Activated naive CD4-positive, alpha-beta T cell (primary cell): ENCODE results near the gene MAP3K14.

ENCODE experiments used
- DNase-seq, 4 experiments: peaks; one replicate each; lab custom pipeline; 2025; lab: John Stamatoyannopoulos, UW

The MAP3K14 gene

DNA sequence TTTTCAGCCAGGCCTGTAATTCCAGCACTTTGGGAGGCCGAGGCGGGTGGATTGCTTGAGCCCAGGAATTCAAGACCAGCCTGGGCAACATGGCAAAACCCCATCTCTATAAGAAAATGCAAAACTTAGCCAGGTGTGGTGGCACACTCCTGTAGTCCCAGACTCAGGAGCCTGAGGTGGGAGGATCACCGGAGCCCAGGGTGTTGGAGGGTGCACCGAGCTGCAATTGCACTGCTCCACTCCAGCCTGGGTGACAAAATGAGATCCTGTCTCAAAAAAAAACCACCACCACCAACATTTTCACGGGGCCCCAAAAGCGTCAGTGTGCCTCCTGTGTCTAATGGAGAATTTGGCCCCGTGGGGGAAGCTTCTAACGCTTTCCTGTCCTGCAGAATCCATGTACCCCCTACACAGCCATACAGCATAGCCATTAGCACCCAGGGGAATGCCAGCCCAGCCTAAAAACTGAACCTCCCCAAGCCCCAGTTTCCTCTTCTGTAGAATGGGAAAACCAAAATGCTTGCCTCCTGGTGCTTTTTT is 22.2 kb upstream of the MAP3K14 start:
- no peak for DNase-seq

DNA sequence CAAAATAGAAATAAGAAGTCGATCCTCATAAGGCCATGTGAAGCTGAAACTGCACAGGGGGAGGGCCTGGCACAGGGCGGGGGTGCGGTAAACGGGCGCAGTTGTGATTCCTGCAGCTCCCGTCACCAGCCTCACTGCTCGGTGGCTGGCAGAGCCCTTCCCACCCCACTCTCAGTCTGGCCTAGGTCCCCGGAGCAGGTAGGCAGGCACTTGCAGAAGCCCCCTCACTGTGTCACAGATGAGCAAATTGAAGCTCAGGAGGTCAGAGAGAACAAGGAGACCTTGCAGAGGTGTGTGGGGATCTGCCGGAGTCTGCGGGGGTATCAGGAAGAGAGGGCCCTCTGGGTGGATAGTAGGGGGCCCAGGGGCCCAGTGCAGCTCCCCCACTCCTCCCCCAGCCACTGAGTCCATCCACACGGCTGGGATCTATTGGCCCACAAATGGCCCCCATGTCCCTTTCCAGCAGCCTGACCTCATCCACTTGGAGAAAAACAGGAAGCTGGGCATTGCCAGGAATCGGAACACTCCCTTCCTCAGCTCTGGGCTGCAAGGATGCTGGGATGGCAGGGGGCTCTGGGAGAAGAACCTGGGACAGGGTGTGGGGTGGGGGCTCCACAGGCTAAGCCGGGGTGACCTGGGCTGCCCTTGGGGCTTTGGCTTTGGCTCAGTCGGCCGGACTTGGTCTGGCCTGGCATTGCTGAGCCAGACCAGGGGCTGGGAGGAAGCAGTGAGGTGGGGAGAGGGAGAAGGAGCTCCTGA is 21.4 kb upstream of the MAP3K14 start:
- no peak for DNase-seq

DNA sequence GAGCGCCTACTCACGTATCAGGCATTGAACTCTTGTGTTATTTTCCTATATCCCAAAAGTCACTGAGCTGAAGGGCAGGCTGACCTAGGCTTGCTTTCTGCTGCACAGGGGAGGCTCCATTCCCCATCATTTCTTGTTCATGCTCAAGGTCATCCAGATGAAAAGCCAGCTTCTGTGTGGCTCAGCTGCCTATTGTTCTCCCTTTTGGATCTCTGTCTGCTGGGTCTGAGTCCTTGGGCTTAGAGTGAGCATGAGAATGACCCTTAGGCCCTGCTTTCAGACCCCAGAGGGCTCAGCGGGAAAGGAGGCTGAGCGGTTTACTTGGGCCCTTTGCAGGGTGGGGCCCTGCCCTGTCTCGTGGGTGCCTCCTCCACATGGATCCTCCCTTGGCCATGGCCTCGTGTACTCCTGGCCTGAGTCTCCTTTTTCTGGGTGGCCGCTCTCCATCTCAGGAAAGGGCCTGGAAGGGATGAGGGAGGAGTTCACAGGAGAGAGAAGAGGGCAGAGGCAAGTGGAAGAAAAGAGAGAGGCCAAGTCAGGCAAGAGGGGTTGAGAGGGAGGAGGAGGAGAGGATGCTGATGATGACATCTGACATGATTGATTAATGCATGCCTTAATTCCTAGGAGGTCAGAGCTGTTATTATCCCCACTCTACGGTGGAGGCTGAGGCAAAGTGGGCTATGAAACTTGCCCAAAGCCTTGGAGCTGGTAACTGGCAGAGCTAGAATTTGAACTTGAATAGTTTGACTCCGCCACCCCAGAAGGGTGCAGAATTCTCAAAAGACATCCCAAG is 19.8 kb upstream of the MAP3K14 start:
- no peak for DNase-seq

DNA sequence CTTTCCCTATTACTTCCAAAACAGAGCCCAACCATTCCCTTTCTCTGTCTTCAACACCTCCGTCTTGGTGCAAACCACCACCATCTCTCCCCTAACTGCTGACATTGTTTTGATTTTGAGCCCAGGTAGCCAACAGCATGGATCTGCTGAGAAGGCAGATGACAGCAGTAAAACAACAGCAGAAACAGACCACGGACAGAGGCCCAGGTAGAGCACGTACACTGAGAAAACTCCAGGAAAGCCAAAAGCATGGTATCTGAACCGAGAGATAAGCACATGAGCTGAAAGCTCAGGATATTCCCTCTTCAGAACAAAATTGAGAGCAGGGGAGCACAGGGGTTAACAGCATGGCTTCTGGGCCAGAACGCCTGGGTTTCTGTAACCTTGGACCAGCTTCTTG is 18.9 kb upstream of the MAP3K14 start:
- DNase-seq, result no peak

DNA sequence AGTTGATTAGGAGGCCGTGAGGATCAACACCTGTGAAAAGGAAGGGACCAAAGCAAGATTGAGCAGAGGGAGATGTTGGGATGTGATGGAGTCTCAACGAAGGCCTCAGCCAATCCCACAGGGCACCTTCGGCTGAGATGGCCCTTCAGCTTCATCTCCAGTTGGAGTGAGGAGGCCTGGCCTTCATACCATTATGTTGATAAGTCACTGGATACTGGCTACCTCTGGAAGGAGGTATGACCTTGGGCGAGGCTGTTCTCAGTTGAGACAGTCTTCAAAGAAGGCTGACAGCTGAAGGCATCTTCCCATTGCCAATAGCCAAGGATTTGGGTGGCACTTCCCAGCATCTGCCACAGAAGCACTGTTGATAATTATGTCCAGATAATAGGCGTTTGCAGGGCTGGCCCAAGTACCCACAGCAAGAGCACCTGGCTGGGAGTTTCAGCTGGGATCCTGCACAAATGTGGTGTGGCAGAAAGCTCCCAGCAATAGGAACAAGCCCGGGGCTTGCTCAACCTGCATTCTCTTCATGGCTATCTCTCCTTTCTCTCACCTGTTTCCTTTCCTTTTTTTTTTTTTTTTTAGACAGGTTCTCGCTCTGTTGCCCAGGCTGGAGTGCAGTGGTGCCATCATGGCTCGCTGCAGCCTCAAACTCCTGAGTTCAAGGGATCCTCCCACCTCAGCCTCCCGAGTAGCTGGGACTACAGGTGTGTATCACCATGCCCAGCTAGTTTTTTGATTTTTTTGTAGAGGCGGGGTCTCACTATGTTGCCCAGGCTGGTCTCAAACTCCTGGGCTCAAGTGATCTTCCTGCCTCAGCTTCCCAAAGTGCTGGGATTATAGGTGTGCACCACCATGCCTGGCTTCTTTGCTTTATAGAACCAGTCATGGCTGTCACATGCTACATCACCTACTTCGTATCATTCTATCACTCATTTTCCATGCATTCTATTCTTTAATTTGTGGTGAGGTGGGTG is 18.2 kb upstream of the MAP3K14 start:
- no peak for DNase-seq

DNA sequence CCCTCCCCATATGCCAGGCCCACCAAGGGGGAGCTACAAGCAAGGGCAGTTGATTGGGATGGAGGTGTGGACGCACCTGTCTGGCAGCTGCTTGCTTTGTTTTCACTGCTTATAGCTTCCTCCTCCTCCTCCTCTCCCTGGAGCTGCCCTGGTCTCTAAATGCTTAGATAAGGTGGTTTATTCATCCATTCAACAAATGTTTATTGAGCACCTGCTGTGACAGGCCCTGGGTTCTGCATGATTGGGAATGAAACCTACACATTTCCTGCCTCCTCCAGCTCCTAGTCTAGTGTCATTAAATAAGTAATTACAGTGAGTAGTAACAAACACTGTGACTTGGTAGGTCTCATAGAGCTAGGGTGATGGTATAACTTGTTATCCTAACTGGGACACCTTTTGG is 17.4 kb upstream of the MAP3K14 start:
- no peak for DNase-seq

DNA sequence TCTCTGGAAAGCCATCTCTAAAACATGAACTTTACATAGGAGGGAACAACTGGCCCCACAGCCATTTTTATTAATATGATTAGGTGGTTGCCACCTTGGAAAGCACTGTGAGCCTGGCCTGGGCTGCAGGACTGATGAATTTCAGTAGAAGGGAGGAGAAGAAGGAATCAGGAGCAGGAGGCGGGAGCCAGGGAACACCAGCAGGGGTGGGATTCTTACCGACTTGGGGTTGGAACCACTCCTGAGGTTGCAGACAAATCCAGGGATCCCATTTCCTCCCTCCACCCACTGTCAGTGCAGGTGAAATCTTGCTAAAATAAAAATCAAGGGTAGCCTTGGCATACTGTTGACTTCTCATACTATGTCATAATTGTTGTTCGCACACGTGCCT is 16.9 kb upstream of the MAP3K14 start:
- no peak for DNase-seq

DNA sequence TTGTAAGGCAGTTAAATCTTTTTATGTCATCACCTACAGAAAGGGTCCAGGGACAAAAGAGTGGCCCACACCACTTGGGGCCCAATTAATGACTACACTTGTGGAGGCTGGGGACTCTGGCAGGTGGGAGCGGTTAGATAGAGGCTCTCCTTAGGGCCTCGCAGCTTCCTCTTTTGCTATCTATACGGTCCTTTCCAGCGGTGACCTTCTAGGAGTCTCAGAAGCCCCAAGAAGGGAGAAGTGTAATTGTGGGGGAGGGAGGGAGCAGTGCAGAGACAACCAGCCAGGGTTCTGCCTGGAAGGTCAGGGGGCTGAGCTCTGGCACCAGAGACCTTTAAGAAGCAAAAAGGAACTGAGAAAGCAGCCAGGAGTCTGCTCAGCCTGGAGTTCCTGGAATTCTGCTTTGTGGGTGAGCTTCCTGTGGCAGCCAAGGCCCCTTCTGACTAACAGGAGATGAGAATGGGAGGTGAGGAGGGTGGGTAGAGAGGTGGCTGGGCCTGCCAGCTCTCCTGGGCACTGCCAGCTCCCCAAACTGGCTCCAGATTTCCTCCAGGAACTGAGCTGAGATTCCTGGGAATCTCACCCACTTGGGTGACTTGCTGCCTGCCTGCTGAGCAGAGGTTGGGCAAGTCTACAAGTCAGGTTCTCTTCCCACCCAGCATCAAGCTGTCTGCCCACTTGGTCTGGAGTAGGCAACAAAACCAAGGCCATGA is 16.3 kb upstream of the MAP3K14 start:
- no peak for DNase-seq

DNA sequence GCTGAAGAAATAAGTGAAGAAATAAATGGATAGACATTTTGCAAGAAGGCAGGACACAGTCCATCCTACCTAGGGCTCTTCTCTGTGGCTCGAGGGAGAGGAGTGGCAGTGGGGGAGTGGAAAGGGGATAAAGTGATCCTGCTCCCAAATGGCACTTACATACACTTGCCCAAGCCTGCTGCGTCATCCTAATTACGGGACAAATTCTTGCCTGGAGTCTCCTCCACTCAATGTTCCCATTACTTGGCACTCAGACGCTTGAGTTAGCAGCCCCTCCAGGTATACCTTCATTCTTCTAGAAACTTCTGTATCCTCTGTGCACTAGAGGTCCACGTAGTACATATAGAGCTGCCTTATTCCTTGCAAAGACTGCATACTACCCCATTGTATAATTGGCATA is 15.7 kb upstream of the MAP3K14 start:
- DNase-seq, result no peak

DNA sequence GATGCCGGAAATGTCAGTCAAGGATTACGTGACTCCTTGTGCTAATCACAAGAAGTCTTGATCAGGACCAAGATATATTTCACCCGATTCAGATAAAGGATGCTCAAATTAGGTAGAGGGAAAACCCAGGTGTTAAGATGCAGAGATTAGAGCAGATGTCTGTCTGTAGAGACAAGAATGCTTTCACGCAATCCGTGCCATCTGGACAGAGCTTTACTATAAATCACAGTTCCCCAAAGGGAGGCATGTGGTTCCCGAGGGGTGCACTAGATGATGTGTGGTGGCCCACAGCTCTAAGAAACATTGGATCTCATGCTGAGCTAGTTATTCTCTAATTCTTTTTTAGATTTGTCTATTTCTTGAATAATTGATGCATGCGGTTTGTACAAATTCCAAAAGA is 9.8 kb upstream of the MAP3K14 start:
- DNase-seq, result no peak

DNA sequence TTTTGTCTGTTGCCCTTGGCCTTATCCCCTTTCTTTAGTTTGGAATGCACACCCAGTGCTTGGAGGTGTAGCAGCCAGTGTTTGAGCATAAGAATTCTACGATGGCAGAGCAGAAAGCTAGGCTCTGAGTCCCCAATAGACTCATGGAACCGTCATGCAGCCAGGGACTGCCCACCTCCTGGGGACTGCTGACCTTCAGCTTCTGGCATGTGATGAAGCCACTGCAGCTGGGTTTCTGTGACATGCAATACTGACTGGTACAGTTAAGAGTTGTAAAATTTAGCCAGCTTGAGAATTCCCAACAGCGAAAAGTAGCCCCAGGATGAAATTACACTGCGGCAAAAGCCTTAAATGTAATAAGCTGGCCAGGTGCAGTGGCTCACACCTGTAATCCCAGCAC is 9.0 kb upstream of the MAP3K14 start:
- no peak for DNase-seq

DNA sequence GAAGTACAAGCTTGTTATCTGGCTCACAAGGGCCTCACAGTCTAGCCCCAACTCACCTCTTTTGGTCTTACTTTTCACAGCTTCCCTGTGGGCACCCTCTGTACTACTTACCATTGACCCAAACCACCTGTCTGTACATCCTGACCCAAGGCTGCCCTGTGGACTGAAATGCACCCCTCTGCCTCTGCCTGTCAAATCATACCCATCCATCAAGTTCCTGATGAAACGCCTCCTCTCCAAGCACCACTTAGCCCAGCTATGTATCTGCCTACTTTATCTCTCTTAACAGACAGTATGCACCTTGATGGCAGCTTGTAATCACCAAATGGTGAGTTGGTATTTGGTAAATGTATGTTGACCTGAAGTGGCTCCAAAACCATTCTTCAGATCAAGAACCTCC is 7.5 kb upstream of the MAP3K14 start:
- DNase-seq, result no peak

DNA sequence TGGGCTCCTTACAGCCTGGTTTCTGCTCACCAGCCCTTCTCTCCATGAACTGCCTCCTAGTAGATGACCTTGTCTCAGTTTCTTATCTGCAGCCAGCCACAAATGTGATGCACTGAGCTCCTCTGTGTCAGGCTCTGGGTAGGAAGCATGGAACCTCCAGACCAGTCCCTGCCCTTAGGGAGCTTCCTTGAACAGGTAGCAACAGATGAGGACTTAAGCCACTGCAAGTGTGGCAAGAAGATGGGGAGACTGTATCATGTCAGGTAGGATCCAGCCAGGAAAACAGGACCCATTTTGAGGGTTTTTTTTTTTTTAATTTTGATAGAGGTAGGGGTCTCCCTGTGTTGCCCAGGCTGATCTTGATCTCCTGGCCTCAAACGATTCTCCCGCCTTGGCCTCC is 5.3 kb upstream of the MAP3K14 start:
- DNase-seq, result no peak

DNA sequence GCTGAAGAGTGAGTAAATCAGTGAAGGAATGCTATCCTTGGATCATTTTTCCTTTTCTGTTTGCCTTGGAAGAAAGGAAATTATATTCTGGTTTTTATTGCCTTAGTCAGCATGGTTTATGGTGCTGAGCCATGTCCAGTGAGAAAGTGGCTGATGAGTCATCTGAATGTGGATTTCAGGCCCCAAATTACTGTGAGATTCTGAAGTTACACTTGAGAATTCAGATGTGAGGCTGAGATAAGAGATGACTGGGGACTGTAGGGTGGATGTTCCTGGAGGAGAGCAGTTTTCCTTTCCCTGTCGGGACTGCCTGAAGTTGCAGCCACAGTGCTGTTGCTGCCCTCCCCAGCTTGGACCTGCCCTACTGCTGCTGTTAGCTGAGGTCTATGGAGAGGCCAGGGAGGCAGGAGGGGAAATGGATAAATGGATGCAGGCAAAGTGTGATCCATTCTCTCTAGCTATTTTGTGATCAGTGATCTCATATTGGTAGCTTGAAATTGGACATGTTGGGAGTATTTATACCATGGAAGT is 4.2 kb upstream of the MAP3K14 start:
- DNase-seq, result no peak

DNA sequence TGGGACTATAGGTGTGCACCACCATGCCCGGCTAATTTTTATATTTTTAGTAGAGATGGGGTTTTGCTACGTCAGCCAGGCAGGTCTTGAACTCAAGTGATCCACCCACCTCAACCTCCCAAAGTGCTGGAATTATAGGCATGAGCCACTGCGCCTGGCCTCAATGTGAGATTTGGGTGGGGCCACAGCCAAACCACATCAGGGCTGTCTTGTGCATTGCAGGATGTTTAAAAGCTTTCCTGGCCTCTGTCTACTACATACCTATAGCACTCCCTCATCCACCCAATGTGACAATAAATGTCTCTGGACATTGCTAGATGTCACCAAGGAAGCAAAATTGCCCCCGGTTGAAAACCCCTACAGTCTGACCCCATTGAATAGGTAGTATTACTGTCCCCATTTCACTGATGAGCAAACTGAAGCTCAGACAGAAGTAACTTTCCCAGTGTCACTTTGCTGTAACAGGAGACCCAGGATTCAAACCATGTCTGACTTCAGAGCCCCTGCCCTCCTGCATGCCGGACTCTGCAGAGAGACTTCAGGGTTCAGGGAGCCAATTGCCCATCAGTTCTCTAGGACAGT is 3.6 kb upstream of the MAP3K14 start:
- DNase-seq, result no peak

DNA sequence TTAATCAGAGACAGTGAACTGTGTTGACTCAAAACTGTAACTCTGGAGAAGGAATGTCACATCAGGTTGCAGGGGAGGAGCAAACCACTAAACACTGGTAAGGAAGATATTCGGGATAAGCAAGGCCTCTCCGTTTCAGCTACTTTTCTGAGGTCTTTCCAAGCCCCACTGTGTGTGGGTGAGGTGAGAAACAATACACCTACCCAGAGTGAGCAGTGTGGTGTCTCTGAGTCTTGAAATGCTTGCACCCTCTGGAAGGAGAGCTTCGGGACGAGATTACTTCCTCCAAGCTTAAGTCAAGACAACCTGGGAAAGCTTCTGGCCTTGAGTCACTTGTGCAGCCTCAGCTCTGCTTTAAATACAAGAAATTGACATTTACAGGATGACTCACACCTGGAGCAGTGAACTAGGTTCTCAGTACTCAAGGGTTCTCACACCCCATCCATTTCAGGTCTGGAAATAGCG is 2.5 kb upstream of the MAP3K14 start:
- DNase-seq, result no peak

DNA sequence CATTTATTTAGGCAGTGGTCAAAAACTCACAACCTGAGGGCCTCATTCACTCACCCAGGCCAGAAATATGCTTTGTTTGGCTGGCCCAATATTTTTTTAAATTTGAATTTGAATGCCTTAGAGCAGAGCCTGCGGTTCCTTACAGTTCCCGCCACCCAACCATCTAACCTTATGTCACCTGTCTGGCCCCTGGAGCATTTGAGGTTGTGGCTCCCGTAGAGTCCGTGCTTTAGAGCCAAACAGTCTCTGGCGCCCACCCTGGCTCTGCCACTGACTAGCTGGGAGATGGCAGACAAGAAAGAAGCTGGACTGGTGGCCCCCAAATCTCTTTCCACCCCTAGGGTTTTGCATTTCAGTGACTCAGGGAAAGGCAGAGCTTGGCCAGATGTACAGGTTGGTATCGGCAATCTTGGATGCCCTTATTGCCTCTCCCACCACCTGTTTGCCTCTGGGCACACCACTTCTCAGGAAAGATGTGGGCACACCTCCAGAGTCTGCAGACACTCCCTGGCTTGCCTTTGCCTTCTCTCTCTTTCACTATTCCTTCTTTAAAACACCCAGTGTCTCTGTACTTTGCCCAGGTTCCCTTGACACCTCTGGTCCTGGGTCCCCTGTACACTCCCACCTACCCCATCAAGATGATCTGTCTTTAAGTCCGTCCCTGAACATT is 1.9 kb upstream of the MAP3K14 start:
- no peak for DNase-seq

DNA sequence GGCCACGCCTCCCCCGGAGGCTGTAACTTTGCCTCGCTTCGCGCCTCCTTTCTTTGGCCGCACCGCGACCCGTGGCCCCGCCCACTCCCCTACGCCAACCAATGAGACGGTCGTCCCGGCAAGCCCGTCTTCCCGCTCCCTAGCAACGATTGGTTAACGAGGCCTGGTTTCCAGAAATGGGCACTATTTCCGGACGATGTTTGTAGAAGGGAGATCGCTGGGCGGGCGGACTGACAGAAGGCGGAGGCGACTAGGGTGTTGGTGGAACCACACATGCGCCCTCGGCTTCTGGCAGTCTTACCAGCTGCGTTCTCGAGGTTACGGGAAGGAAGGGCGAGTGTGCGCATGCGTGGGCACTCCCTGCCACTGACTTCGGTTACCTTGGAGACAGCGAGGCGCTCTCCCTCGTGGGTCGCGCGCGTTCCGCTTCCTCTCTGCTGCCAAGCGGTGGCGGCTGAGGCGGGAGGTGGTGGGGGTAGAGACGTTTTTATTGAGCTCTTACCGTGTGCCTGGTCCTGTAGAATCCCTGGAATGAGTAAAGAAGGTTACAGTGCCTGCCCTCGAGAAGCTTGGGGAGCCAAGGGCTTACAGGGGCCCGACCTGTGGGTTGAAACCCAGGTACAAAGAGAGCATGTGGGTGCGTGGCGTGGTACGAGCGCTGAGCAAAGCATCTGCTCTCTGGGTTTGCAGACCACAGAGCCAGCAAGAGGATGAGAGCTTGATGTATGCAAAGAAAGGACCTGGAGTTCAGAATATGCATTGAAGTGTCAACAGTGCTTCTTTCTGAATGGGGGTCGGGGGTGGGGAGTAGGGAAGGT is 500 bp upstream of the MAP3K14 start:
- peak; percentile 100 for DNase-seq
